Omental fat pad (tissue), 4 donors: ENCODE results near the gene TPRG1. TPM values are rescaled to one million over a fixed set of nuclear protein-coding genes. Genes with fewer than 3 reads are reported as not detected.

Experiments
- ATAC-seq: fragments of 150-250 bp; one replicate; pipeline ENCODE4 v1.9.1; 2016; ENCODE audit warnings: mild to moderate bottlenecking, moderate library complexity; ENCODE audit not compliant: low FRiP score
- DNase-seq: peaks from one replicate; pipeline ENCODE4 v3.0.0-alpha.2; 2019; ENCODE audit warnings: low spot score
- total RNA-seq, 4 donors: library from RNA; depleted of rRNA; stranded (reverse); fragments of >200 nt; gene quantifications; one replicate each; pipeline ENCODE4 v1.1.0, GENCODE V29; 2016
- TF ChIP-seq, protein P1 (sequence below), 3 donors: fragments of 450-650 bp; IDR thresholded peaks; one replicate each; pipeline ENCODE4 v1.5.1; 2016 to 2017; ENCODE audit warnings: antibody characterized with exemption in 3 of 3, mild to moderate bottlenecking in 3 of 3, moderate library complexity in 2 of 3

The TPRG1 gene
- total RNA-seq, 4 donors from 2014 or later = 7.1 to 18.3 (median 13.8) TPM

DNA sequence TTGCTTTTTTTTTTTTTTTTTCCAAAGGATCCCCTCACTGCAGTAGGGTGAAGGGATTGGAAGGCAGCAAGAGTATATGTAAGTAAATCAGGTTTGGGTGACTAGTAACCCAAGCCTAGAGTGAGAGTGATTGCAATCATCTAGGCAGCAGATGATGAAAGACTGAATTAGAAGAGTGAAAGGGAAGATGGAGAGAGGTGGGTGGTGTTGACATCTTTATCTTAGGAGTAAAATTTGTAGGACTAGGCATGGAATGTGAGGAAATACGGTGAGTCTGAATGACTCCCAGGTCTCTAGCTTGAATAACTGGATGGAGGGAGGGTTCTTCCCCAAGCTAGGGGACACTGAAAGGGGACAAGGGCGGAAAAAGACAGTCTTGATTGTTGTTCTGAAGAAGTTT is 63.4 kb downstream of the TPRG1 start:
- TF ChIP-seq, protein P1, sequence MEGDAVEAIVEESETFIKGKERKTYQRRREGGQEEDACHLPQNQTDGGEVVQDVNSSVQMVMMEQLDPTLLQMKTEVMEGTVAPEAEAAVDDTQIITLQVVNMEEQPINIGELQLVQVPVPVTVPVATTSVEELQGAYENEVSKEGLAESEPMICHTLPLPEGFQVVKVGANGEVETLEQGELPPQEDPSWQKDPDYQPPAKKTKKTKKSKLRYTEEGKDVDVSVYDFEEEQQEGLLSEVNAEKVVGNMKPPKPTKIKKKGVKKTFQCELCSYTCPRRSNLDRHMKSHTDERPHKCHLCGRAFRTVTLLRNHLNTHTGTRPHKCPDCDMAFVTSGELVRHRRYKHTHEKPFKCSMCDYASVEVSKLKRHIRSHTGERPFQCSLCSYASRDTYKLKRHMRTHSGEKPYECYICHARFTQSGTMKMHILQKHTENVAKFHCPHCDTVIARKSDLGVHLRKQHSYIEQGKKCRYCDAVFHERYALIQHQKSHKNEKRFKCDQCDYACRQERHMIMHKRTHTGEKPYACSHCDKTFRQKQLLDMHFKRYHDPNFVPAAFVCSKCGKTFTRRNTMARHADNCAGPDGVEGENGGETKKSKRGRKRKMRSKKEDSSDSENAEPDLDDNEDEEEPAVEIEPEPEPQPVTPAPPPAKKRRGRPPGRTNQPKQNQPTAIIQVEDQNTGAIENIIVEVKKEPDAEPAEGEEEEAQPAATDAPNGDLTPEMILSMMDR (IDR thresholded peaks at IDR 0.05) = no peak
- ATAC-seq = no peak
- no peak for DNase-seq

DNA sequence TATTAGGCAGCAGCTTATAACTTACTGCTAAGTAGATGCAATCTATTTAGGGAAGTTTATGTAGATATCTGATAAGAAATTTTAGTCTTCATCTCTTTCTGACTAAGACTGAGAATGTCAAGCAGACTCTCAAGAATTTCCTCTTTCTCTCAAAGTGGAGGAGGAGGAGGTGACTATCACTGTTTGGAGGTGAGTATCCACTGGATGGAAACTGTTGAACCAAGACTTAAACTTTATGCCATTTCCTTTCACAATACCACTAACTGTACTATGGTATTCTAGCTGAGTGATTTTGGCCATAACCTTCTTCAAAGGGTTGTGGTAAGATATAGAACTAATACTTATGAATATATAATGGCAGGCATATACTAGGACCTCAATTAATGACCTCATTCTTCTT is 64.6 kb downstream of the TPRG1 start:
- ATAC-seq (no peak), DNase-seq (no peak)
- TF ChIP-seq, protein P1 (IDR thresholded peaks at IDR 0.05) = no peak

DNA sequence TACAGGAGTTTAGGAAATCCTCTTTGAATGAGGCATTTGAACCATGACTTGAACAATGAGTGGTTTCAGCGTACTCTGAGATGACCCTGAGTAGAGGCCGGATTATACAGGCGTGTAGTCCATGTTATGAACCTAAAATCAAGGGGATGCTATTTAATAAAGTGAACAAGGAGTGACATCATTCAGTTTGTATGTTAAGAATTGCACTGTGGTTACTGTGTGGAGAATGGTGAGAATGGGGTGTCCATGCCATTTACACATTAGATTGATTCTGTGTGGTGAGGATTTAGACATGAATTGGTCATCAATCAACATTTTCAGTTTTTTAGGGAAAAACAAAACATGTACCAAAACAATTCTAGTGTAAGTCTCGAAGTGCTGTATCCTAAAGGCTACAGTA is 65.8 kb downstream of the TPRG1 start:
- ATAC-seq (no peak), DNase-seq (no peak)
- TF ChIP-seq, protein P1 (IDR thresholded peaks at IDR 0.05) = no peak

DNA sequence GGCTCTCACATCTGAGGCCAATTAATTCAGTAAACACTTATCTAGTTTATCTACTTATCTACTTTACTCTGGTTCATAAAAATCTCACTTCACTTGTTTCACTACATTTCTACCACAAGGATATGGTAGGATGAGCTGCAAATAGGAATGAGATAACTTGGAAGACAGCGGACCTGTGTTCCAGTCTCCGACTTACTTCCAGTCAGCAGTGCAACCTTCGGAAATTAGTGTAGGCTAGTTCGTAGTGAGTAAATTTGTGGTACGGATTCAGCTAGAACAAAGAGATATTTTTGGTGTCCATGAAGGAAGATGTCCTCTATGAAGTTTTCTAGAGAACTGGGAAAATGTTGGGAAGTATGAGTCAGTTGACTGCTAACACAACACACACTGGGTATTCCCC is 66.3 kb downstream of the TPRG1 start:
- DNase-seq (no peak), ATAC-seq (no peak)
- TF ChIP-seq, protein P1 (IDR thresholded peaks at IDR 0.05) = no peak

DNA sequence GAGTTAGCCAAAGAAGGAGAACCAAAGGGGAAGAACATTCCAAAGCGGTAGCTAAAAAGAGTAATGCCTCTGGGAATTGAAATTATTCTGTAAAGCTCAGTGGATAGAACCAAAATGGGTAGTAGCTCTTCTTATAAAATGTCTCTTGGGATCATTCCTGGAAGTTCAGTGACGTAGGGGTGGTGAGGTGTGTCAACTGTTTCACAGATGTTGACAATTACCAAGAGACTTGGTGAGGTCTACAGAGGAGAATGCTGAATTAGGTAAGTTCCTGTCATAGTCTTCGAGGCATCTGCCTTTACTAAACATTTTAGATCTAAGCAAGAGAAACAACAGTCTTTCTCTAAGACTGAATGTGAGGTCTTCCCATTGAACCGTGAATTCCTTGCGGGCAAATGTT is 67.8 kb downstream of the TPRG1 start:
- DNase-seq (no peak), ATAC-seq (no peak)
- TF ChIP-seq, protein P1 (IDR thresholded peaks at IDR 0.05) = no peak

DNA sequence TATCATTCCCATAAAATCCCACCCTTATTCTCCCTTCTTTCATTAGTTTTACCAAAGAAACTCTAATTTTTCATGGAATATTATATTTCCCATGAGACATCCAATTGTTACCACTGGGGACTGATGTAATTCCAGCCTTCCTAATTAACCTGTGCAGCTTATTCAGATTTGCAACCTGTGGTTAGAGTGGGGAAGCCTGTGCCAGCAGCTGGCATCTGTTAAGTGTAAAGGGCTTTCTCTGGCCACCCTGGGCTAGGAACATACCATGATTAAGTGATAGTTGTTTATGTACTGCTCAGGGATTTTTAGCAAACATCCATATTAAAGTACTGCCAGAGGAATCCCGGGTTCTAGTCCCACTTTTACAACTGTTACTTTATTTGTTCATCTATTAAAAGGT is 78.2 kb downstream of the TPRG1 start:
- no peak for DNase-seq
- TF ChIP-seq, protein P1 (IDR thresholded peaks at IDR 0.05) = no peak
- no peak for ATAC-seq

DNA sequence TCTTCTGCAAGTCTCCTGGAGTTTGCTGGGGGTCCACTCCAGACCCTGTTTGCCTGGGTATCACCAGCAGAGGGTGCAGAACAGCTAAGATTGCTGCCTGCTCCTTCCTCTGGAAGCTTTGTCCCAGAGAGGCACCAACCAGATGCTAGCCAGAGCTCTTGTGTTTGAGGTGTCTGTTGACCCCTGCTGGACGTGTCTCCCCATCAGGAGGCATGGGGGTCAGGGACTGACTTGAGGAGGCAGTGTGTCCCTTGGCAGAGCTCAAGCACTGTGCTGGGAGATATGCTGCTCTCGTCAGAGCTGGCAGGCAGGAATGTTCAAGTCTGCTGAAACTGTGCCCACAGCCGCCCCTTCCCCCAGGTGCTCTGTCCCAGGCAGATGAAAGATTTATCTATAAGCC is 86.5 kb downstream of the TPRG1 start:
- TF ChIP-seq, protein P1 (IDR thresholded peaks at IDR 0.05) = no peak
- ATAC-seq (no peak), DNase-seq (no peak)
